Endothelial cell of umbilical vein (primary cell): Measurements from ENCODE around the gene PFDN4. TPM values are rescaled to one million over a fixed set of nuclear protein-coding genes. Genes with fewer than 3 reads are reported as not detected.

ENCODE experiments used
- BruUV-seq: library from RNA; stranded (reverse); fragments of 400-500 nt; replicated peaks from 2 replicates; lab custom pipeline; 2021; lab: Mats Ljungman, UMichigan
- CTCF ChIA-PET: fragments of 300-600, 350-600 bp; sonication (Branson Sonifier 250); formaldehyde crosslinking; loops from one replicate; lab custom pipeline; 2021; ENCODE audit warnings: antibody characterized with exemption, inconsistent platforms; lab: Charles Lee
- POLR2A ChIA-PET: fragments of 300-600, 350-600 bp; sonication (Branson Sonifier 250); formaldehyde crosslinking; loops from one replicate; lab custom pipeline; 2021; ENCODE audit warnings: antibody characterized with exemption, inconsistent platforms; lab: Charles Lee
- DNase-seq: peaks from one replicate; pipeline ENCODE4 v3.0.0-alpha.2; 2011; ENCODE audit warnings: low read depth, low spot score
- FAIRE-seq: peaks from 2 replicates; lab custom pipeline; 2011; peaks lifted over from hg19 to GRCh38; lab: Jason Lieb, UNC
- H2AFZ ChIP-seq: 2 replicates; pipeline ENCODE4 v1.6.0; 2012; ENCODE audit warnings: low read depth, low read length, control low read depth, inconsistent platforms
- H3K27ac ChIP-seq: 2 replicates; pipeline ENCODE4 v1.5.1; 2011; ENCODE audit warnings: low read depth, mild to moderate bottlenecking, control low read depth, low read length, moderate library complexity; ENCODE audit not compliant: insufficient read depth
- H3K27me3 ChIP-seq, 2 experiments: 2 replicates each; pipeline versions ENCODE4 v1.6.0 to v1.6.1; 2011; ENCODE audit warnings: low read length in 2 of 2, mixed read lengths in 1 of 2; ENCODE audit not compliant: control insufficient read depth in 2 of 2, insufficient read depth in 2 of 2
- H3K36me3 ChIP-seq, 2 experiments: 2 replicates in 1 of 2; 3 replicates in 1 of 2; pipeline ENCODE4 v1.5.1; 2011; ENCODE audit warnings: low read length in 2 of 2, mild to moderate bottlenecking in 1 of 2, moderate library complexity in 1 of 2; ENCODE audit not compliant: control insufficient read depth in 2 of 2, insufficient read depth in 2 of 2; ENCODE audit errors: extremely low read depth in 1 of 2
- H3K4me1 ChIP-seq: 3 replicates; pipeline ENCODE4 v1.5.1; 2011; ENCODE audit warnings: mild to moderate bottlenecking, low read length; ENCODE audit not compliant: control insufficient read depth, insufficient read depth; ENCODE audit errors: extremely low read depth
- H3K4me2 ChIP-seq: 2 replicates; pipeline ENCODE4 v1.6.1; 2011; ENCODE audit warnings: low read length, control low read depth, mixed read lengths; ENCODE audit not compliant: insufficient read depth
- H3K4me3 ChIP-seq, 3 experiments: fragments of 200-600 bp in 1 of 3; sonication (generic), shearing (Covaris generic) in 1 of 3; replicated peaks in 1 of 3; 2 replicates each; pipeline ENCODE4 v1.5.1; 2011 to 2016; ENCODE audit warnings: control low read depth in 3 of 3, low read length in 3 of 3, mild to moderate bottlenecking in 2 of 3, inconsistent platforms in 1 of 3, low read depth in 1 of 3, moderate library complexity in 1 of 3; ENCODE audit not compliant: insufficient read depth in 1 of 3
- H3K79me2 ChIP-seq: 2 replicates; pipeline ENCODE4 v1.6.0; 2012; ENCODE audit warnings: low read length, inconsistent platforms; ENCODE audit not compliant: control insufficient read depth, insufficient read depth
- H3K9ac ChIP-seq: replicated peaks from 2 replicates; pipeline ENCODE3; 2011; ENCODE audit warnings: low read length, control low read depth; ENCODE audit not compliant: insufficient read depth; ENCODE audit errors: extremely low read depth
- H3K9me1 ChIP-seq: replicated peaks from 3 replicates; pipeline ENCODE4 v1.6.0; 2011; ENCODE audit warnings: mild to moderate bottlenecking, low read length; ENCODE audit not compliant: control insufficient read depth, insufficient read depth; ENCODE audit errors: extremely low read depth
- H3K9me3 ChIP-seq: replicated peaks from 2 replicates; pipeline ENCODE4 v1.5.1; 2012; ENCODE audit warnings: low read length, inconsistent platforms; ENCODE audit not compliant: control insufficient read depth, insufficient read depth
- H4K20me1 ChIP-seq: replicated peaks from 2 replicates; pipeline ENCODE3; 2011; ENCODE audit warnings: mild to moderate bottlenecking, low read length; ENCODE audit not compliant: control insufficient read depth, insufficient read depth; ENCODE audit errors: extremely low read depth
- CTCF ChIP-seq, 2 donors: IDR thresholded peaks; 1 replicate in 1 of 2; 2 replicates in 1 of 2; pipeline ENCODE4 v1.5.1; 2011; ENCODE audit warnings: low read length in 2 of 2, mild to moderate bottlenecking in 2 of 2, moderate library complexity in 2 of 2, control low read depth in 1 of 2, inconsistent platforms in 1 of 2, low read depth in 1 of 2; ENCODE audit not compliant: insufficient read depth in 1 of 2; ENCODE audit errors: extremely low read depth in 1 of 2
- EZH2 ChIP-seq: IDR thresholded peaks from 2 replicates; pipeline ENCODE4 v1.6.1; 2012; ENCODE audit warnings: borderline replicate concordance, low read depth, mild to moderate bottlenecking, moderate library complexity, low read length, inconsistent platforms; ENCODE audit not compliant: severe bottlenecking
- GATA2 ChIP-seq: IDR thresholded peaks from 2 replicates; pipeline ENCODE4 v1.7.0; 2011; ENCODE audit warnings: low read depth, mild to moderate bottlenecking, moderate library complexity, mixed read lengths, low read length; ENCODE audit not compliant: insufficient read length, insufficient read depth
- JUN ChIP-seq: IDR thresholded peaks from 2 replicates; pipeline ENCODE4 v1.6.1; 2011; ENCODE audit warnings: borderline replicate concordance, low read depth; ENCODE audit not compliant: insufficient read length, insufficient read depth
- POLR2A ChIP-seq: IDR thresholded peaks from 2 replicates; pipeline ENCODE4 v1.6.1; 2012; ENCODE audit warnings: low read depth, mild to moderate bottlenecking, control low read depth, low read length
- POLR2AphosphoS5 ChIP-seq: IDR thresholded peaks from 2 replicates; pipeline ENCODE4 v1.6.1; 2012; ENCODE audit warnings: low read depth, mild to moderate bottlenecking, control low read depth, low read length, moderate library complexity; ENCODE audit not compliant: insufficient read depth
- dilution Hi-C: fragments of 300-500 bp; cut with MboI; formaldehyde crosslinking; loops from one replicate; pipeline ENCODE4 v1.15.0; 2019; ENCODE audit warnings: low sequenced_read_pairs; ENCODE audit not compliant: extremely low pct_ligation_motif_present
- intact Hi-C: fragments of 100-400 bp; cut with micrococcal nuclease; formaldehyde crosslinking; loops from one replicate; pipeline ENCODE4 v1.10.0; 2022
- polyA plus RNA-seq, 4 experiments: library from polyadenylated mRNA; depleted of rRNA in 3 of 4; stranded (reverse) in 3 of 4; unstranded in 1 of 4; fragments of >200 nt; gene quantifications; 2 replicates each; pipeline versions ENCODE4 v1.2.1 to v1.2.3, GENCODE V29; 2011 to 2012; ENCODE audit warnings: missing spikeins in 1 of 4
- total RNA-seq: library from RNA; stranded (reverse); gene quantifications from 2 replicates; pipeline ENCODE4 v1.2.3, GENCODE V29; 2021

The PFDN4 gene
- total and polyA plus RNA-seq, 2 donors (not counting 3 experiments of a cell fraction or from before 2014, with no cell fraction given) = 17.5 to 44.2 TPM

- FAIRE-seq (peak; percentile 75), DNase-seq (peak; percentile 56)
- Histone ChIP-seq H3K4me1 (peaks cover 11% of the 10 kb centered on the region), H3K27me3 (no peaks in the 10 kb centered on the region), H3K4me2 (no peak overlapping the region), H3K4me3 (no peak overlapping the region), H2AFZ (no peak overlapping the region), H3K9me3 (no peaks in the 10 kb centered on the region), H4K20me1 (no peaks in the 10 kb centered on the region), H3K36me3 (no peaks in the 10 kb centered on the region), H3K79me2 (no peaks in the 10 kb centered on the region), H3K9ac (no peak overlapping the region), H3K27ac (no peak overlapping the region), H3K9me1 (no peaks in the 10 kb centered on the region)
- CTCF ChIA-PET = interaction anchor here (0.8 to 4.4 kb wide), 9 partner anchors 8 to 428 kb away, joined by 4 to 38 read pairs (median 5); partner anchors contain the start of genes DOK5 and PFDN4
- POLR2A ChIA-PET = no interaction called here
- BruUV-seq = no TSS peak
- dilution Hi-C loops (no loop called here), intact Hi-C loops (loop anchor here (1.0 to 10.0 kb wide), 3 partner anchors 307 to 1725 kb away; no protein-coding TSS in a partner anchor)
- TF ChIP-seq POLR2AphosphoS5 (no peak), GATA2 (no peak), EZH2 (no peak), JUN (no peak), CTCF (IDR thresholded peaks at IDR 0.05; ENCODE audit: extremely low read depth in 1 of 2, insufficient read depth in 1 of 2, low read depth in 1 of 2, low read length in 2 of 2) (peak; percentile 30 to 33), POLR2A (no peak)
Observed at GRCh38 chr20:54219751-54220426, 12.0 kb downstream of the PFDN4 start.
